HepG2 (cell line): ENCODE measurements around the gene TOMM20. TPM values are rescaled to one million over a fixed set of nuclear protein-coding genes. Genes with fewer than 3 reads are reported as not detected.

Experiments
- AGO1 ChIP-seq: fragments of 200-400 bp; formaldehyde crosslinking; IDR thresholded peaks from 2 replicates; pipeline ENCODE4 v1.6.1; 2017; ENCODE audit warnings: mild to moderate bottlenecking, low read depth, low read length, moderate library complexity; ENCODE audit not compliant: poor library complexity, severe bottlenecking
- BRD4 ChIP-seq: sonication (generic); formaldehyde crosslinking; IDR thresholded peaks from 2 replicates; pipeline ENCODE4 v1.4.0; 2020; ENCODE audit warnings: missing genetic modification reagents
- FOXP1 ChIP-seq, 2 experiments: fragments of 450-650 bp in 1 of 2; IDR thresholded peaks; 2 replicates each; pipeline ENCODE4 v1.6.1; 2017 to 2018; ENCODE audit warnings: antibody characterized with exemption in 1 of 2
- GLI4 ChIP-seq: sonication (generic); formaldehyde crosslinking; IDR thresholded peaks from 2 replicates; pipeline ENCODE4 v1.5.1; 2020; ENCODE audit warnings: missing genetic modification reagents, mild to moderate bottlenecking, moderate library complexity, borderline replicate concordance
- HNRNPLL ChIP-seq: fragments of 200-400 bp; formaldehyde crosslinking; IDR thresholded peaks from 2 replicates; pipeline ENCODE4 v1.6.1; 2017; ENCODE audit warnings: mild to moderate bottlenecking, low read depth, low read length; ENCODE audit not compliant: poor library complexity, severe bottlenecking
- ISX ChIP-seq: sonication (generic); formaldehyde crosslinking; conservative IDR thresholded peaks from 2 replicates; pipeline ENCODE4 v1.5.0; 2020; ENCODE audit warnings: missing genetic modification reagents
- JUND ChIP-seq: sonication (generic); formaldehyde crosslinking; IDR thresholded peaks from 2 replicates; pipeline ENCODE4 v1.8.0; 2022; ENCODE audit warnings: mild to moderate bottlenecking, missing genetic modification reagents
- KAT2B ChIP-seq: fragments of 150-350 bp; IDR thresholded peaks from 2 replicates; pipeline ENCODE4 v1.6.1; 2014; ENCODE audit warnings: low read depth, low read length, borderline replicate concordance
- KLF6 ChIP-seq: IDR thresholded peaks from 2 replicates; pipeline ENCODE4 v1.8.0; 2016; ENCODE audit warnings: missing biosample characterization, missing genetic modification reagents
- MAFK ChIP-seq, 2 experiments: IDR thresholded peaks in 1 of 2; conservative IDR thresholded peaks in 1 of 2; 2 replicates each; pipeline ENCODE4 v1.6.1; 2011; ENCODE audit warnings: improper control_type of control experiment in 2 of 2, low read length in 2 of 2
- MLLT10 ChIP-seq: sonication (generic); formaldehyde crosslinking; IDR thresholded peaks from 2 replicates; pipeline ENCODE4 v1.4.0; 2020; ENCODE audit warnings: missing genetic modification reagents
- NFE2 ChIP-seq: sonication (generic); formaldehyde crosslinking; IDR thresholded peaks from 2 replicates; pipeline ENCODE4 v1.4.0; 2020; ENCODE audit warnings: missing genetic modification reagents
- NR3C1 ChIP-seq: sonication (generic); formaldehyde crosslinking; IDR thresholded peaks from 2 replicates; pipeline ENCODE4 v1.4.0; 2020; ENCODE audit warnings: missing genetic modification reagents
- PAX8 ChIP-seq: sonication (generic); formaldehyde crosslinking; IDR thresholded peaks from 2 replicates; pipeline ENCODE4 v1.8.0; 2022; ENCODE audit warnings: mild to moderate bottlenecking, missing genetic modification reagents, borderline replicate concordance
- PHF21A ChIP-seq: sonication (generic); formaldehyde crosslinking; IDR thresholded peaks from 2 replicates; pipeline ENCODE4 v1.5.0; 2020; ENCODE audit warnings: mild to moderate bottlenecking, missing genetic modification reagents
- TSC22D2 ChIP-seq: sonication (generic); formaldehyde crosslinking; IDR thresholded peaks from 2 replicates; pipeline ENCODE4 v1.5.1; 2020; ENCODE audit warnings: missing genetic modification reagents, mild to moderate bottlenecking, borderline replicate concordance
- ZFP1 ChIP-seq: IDR thresholded peaks from 2 replicates; pipeline ENCODE4 v1.6.1; 2016
- ZMAT3 ChIP-seq: sonication (generic); formaldehyde crosslinking; conservative IDR thresholded peaks from 2 replicates; pipeline ENCODE4 v1.7.0; 2021; ENCODE audit warnings: missing genetic modification reagents
- ZNF160 ChIP-seq: sonication (generic); formaldehyde crosslinking; IDR thresholded peaks from 2 replicates; pipeline ENCODE4 v1.8.0; 2022; ENCODE audit warnings: mild to moderate bottlenecking, inconsistent platforms, missing genetic modification reagents
- ZNF224 ChIP-seq: sonication (generic); formaldehyde crosslinking; IDR thresholded peaks from 2 replicates; pipeline ENCODE4 v1.5.0; 2020; ENCODE audit warnings: mild to moderate bottlenecking, missing genetic modification reagents
- ZNF230 ChIP-seq: sonication (generic); formaldehyde crosslinking; IDR thresholded peaks from 2 replicates; pipeline ENCODE4 v1.4.0; 2020; ENCODE audit warnings: mild to moderate bottlenecking, missing genetic modification reagents
- ZNF3 ChIP-seq: IDR thresholded peaks from 2 replicates; pipeline ENCODE4 v1.7.0; 2017; ENCODE audit warnings: inconsistent platforms
- ZNF354B ChIP-seq: sonication (generic); formaldehyde crosslinking; IDR thresholded peaks from 2 replicates; pipeline ENCODE4 v1.8.0; 2022; ENCODE audit warnings: mild to moderate bottlenecking, missing genetic modification reagents
- ZNF564 ChIP-seq: sonication (generic); formaldehyde crosslinking; IDR thresholded peaks from 2 replicates; pipeline ENCODE4 v1.8.1; 2023; ENCODE audit warnings: mild to moderate bottlenecking, missing genetic modification reagents
- ZNF629 ChIP-seq: sonication (generic); formaldehyde crosslinking; conservative IDR thresholded peaks from 2 replicates; pipeline ENCODE4 v1.5.0; 2020; ENCODE audit warnings: missing genetic modification reagents
- ZNF777 ChIP-seq: sonication (generic); formaldehyde crosslinking; IDR thresholded peaks from 2 replicates; pipeline ENCODE4 v1.4.0; 2020; ENCODE audit warnings: missing genetic modification reagents
- ZSCAN22 ChIP-seq: sonication (generic); formaldehyde crosslinking; IDR thresholded peaks from 2 replicates; pipeline ENCODE4 v1.4.0; 2020; ENCODE audit warnings: mild to moderate bottlenecking, missing genetic modification reagents
- polyA plus RNA-seq, 8 experiments: library from polyadenylated mRNA; depleted of rRNA in 3 of 8; stranded (reverse) in 7 of 8; unstranded in 1 of 8; fragments of >200 nt; fragmentation: Illumina TruSeq in 4 of 8; extraction: Trizol in 4 of 8; gene quantifications; 2 replicates each; pipeline versions ENCODE4 v1.2.1 to v1.2.3, GENCODE V29; 2011 to 2016; ENCODE audit warnings: low read depth in 4 of 8, missing spikeins in 1 of 8, mixed read lengths in 1 of 8; ENCODE audit not compliant: insufficient read depth in 1 of 8
- total RNA-seq, 5 experiments: library from RNA; depleted of rRNA; stranded (reverse); fragments of >200 nt; fragmentation: Illumina TruSeq; extraction: Trizol; gene quantifications; 2 replicates each; pipeline ENCODE4 v1.2.3, GENCODE V29; 2016; ENCODE audit warnings: low read depth in 1 of 5
- TF ChIP-seq, protein P1 (sequence below): sonication (generic); formaldehyde crosslinking; IDR thresholded peaks from 2 replicates; pipeline ENCODE4 v1.4.0; 2020; ENCODE audit warnings: missing genetic modification reagents, mild to moderate bottlenecking, borderline replicate concordance
- TF ChIP-seq, protein P2 (sequence below): sonication (generic); formaldehyde crosslinking; IDR thresholded peaks from 2 replicates; pipeline ENCODE4 v1.5.0; 2020; ENCODE audit warnings: missing genetic modification reagents, mild to moderate bottlenecking, borderline replicate concordance

The TOMM20 gene
- total and polyA plus RNA-seq, 2 of the 13 experiments (the other 11 are each of a cell fraction or from before 2014, with no cell fraction given) = 153 to 376 TPM

DNA sequence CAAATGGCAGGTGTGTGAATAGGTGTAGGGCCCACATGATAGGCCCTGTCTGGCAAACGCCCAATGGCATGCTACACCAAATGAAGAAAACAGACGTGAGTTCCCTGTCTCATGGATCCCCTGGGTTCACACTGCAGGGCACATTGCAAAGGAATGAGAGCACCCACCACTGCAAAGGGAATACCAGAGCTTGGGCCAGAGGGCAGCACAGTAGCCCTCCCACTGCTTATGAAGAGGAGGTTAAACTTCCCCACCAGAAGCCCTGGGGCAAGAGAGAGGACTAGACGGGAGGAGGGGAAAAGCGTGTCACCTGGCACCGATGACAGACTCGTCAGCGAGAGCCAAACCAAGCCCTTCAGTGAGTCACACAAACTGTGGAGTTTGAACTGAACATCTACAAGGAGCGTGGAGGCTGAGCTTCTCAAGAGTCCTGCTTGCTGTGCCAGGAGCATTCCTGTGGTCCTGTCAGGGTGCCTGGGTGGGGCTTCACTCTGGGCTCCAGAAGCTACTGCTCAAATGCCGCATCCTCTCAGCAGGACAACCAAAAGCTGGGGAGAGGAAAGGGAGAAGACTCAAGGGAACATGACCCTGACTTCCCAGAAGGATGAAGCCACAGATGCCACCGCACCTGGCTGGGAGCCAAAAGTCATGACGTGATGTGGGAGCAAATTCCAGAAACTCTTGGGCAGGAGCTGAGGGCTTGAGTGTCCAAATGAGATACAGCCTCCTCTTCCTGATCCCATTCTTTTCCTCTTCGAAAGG is 61.1 kb downstream of the TOMM20 start (continued):
- TF ChIP-seq PAX8 (CRISPR knock-in tag) = no peak
- no peak for TF ChIP-seq BRD4
- TF ChIP-seq ZFP1 (CRISPR knock-in tag) = no peak
- TF ChIP-seq GLI4 (CRISPR knock-in tag) = no peak
- no peak for TF ChIP-seq ZNF160 (CRISPR knock-in tag)
- TF ChIP-seq ZNF777 (CRISPR knock-in tag) = no peak
- no peak for TF ChIP-seq MAFK (conservative IDR thresholded peaks at IDR 0.05 in 1 of 2, IDR thresholded peaks at IDR 0.05 in 1 of 2; ENCODE audit: low read length in 2 of 2)
- TF ChIP-seq ZNF564 (CRISPR knock-in tag) = no peak
- TF ChIP-seq PHF21A = no peak
- no peak for TF ChIP-seq AGO1
- no peak for TF ChIP-seq ZNF354B (CRISPR knock-in tag)
- TF ChIP-seq ZNF3 (CRISPR knock-in tag) = no peak
- no peak for TF ChIP-seq ZSCAN22 (CRISPR knock-in tag)
- no peak for TF ChIP-seq JUND (CRISPR knock-in tag)
- no peak for TF ChIP-seq ZNF224 (CRISPR knock-in tag)
- TF ChIP-seq, protein P1, sequence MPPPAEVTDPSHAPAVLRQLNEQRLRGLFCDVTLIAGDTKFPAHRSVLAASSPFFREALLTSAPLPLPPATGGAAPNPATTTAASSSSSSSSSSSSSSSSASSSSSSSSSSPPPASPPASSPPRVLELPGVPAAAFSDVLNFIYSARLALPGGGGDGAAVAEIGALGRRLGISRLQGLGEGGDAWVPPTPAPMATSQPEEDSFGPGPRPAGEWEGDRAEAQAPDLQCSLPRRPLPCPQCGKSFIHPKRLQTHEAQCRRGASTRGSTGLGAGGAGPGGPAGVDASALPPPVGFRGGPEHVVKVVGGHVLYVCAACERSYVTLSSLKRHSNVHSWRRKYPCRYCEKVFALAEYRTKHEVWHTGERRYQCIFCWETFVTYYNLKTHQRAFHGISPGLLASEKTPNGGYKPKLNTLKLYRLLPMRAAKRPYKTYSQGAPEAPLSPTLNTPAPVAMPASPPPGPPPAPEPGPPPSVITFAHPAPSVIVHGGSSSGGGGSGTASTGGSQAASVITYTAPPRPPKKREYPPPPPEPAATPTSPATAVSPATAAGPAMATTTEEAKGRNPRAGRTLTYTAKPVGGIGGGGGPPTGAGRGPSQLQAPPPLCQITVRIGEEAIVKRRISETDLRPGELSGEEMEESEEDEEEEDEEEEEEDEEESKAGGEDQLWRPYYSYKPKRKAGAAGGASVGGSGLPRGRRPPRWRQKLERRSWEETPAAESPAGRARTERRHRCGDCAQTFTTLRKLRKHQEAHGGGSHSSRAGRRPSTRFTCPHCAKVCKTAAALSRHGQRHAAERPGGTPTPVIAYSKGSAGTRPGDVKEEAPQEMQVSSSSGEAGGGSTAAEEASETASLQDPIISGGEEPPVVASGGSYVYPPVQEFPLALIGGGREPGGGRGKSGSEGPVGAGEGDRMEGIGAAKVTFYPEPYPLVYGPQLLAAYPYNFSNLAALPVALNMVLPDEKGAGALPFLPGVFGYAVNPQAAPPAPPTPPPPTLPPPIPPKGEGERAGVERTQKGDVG (CRISPR knock-in tag) = no peak
- TF ChIP-seq FOXP1 (IDR thresholded peaks at IDR 0.05) = no peak
- no peak for TF ChIP-seq FOXP1 (CRISPR knock-in tag; IDR thresholded peaks at IDR 0.05)
- no peak for TF ChIP-seq TSC22D2 (CRISPR knock-in tag)
- TF ChIP-seq ZNF230 = 0 out of 2 replicates have a peak, but pooled peaks have one; percentile 50
- no peak for TF ChIP-seq NR3C1 (CRISPR knock-in tag)
- no peak; the same call in 1 of the 2 replicates for TF ChIP-seq ZMAT3 (CRISPR knock-in tag)
- no peak for TF ChIP-seq NFE2 (CRISPR knock-in tag)
- no peak for TF ChIP-seq ISX (CRISPR knock-in tag)
- no peak for TF ChIP-seq KAT2B
- TF ChIP-seq ZNF629 (CRISPR knock-in tag) = no peak
- TF ChIP-seq, protein P2, sequence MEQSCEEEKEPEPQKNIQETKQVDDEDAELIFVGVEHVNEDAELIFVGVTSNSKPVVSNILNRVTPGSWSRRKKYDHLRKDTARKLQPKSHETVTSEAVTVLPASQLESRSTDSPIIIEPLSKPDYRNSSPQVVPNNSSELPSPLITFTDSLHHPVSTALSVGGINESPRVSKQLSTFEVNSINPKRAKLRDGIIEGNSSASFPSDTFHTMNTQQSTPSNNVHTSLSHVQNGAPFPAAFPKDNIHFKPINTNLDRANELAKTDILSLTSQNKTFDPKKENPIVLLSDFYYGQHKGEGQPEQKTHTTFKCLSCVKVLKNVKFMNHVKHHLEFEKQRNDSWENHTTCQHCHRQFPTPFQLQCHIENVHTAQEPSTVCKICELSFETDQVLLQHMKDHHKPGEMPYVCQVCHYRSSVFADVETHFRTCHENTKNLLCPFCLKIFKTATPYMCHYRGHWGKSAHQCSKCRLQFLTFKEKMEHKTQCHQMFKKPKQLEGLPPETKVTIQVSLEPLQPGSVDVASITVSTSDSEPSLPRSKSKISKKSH (CRISPR knock-in tag) = no peak
- TF ChIP-seq HNRNPLL = no peak
- TF ChIP-seq KLF6 (CRISPR knock-in tag) = no peak
- no peak for TF ChIP-seq MLLT10
